WTC11 (cell line): ENCODE results near the gene PTGDR. TPM values are rescaled to one million over a fixed set of nuclear protein-coding genes. Genes with fewer than 3 reads are reported as not detected.

ENCODE experiments used
- ATAC-seq: fragments of 200-7000 bp; cut with Tn5 transposase; 2 replicates; pipeline ENCODE4 v1.10.0; 2021; ENCODE audit warnings: mild to moderate bottlenecking, moderate library complexity
- CTCF ChIA-PET: fragments of 300-600 bp; sonication (Branson Sonifier 250); formaldehyde crosslinking; loops from one replicate; lab custom pipeline; 2021; ENCODE audit warnings: antibody characterized with exemption; lab: Charles Lee
- POLR2A ChIA-PET: fragments of 350-600 bp; sonication (Branson Sonifier 250); formaldehyde crosslinking; loops from one replicate; lab custom pipeline; 2021; ENCODE audit warnings: antibody characterized with exemption; lab: Charles Lee
- DNase-seq: peaks from one replicate; pipeline ENCODE4 v3.0.0; 2021; ENCODE audit warnings: low spot score
- H3K27ac Mint-ChIP-seq: 2 replicates; pipeline ENCODE4 v1.8.0; 2021; ENCODE audit warnings: mixed read lengths
- H3K27me3 Mint-ChIP-seq: 2 replicates; pipeline ENCODE4 v1.8.0; 2021; ENCODE audit warnings: low read depth, mild to moderate bottlenecking, moderate library complexity, mixed read lengths
- H3K36me3 Mint-ChIP-seq: 2 replicates; pipeline ENCODE4 v1.8.0; 2021; ENCODE audit warnings: mixed read lengths
- H3K4me1 Mint-ChIP-seq: 2 replicates; pipeline ENCODE4 v1.8.0; 2022; ENCODE audit warnings: mixed read lengths
- H3K4me3 Mint-ChIP-seq: 2 replicates; pipeline ENCODE4 v1.8.0; 2021; ENCODE audit warnings: mild to moderate bottlenecking, moderate library complexity, mixed read lengths
- H3K9me3 Mint-ChIP-seq: 2 replicates; pipeline ENCODE4 v1.8.0; 2021; ENCODE audit warnings: mixed read lengths
- CBFB ChIP-seq: sonication (generic); formaldehyde crosslinking; IDR thresholded peaks from 2 replicates; pipeline ENCODE4 v1.8.1; 2022; ENCODE audit warnings: mild to moderate bottlenecking, low read depth, missing genetic modification reagents
- ELF4 ChIP-seq: sonication (generic); formaldehyde crosslinking; IDR thresholded peaks from 2 replicates; pipeline ENCODE4 v1.8.1; 2022; ENCODE audit warnings: low read depth, mild to moderate bottlenecking, moderate library complexity, missing genetic modification reagents
- FOXJ3 ChIP-seq: sonication (generic); formaldehyde crosslinking; IDR thresholded peaks from 2 replicates; pipeline ENCODE4 v1.9.0; 2021; ENCODE audit warnings: missing genetic modification reagents, mild to moderate bottlenecking, borderline replicate concordance
- FOXP4 ChIP-seq: sonication (generic); formaldehyde crosslinking; IDR thresholded peaks from 2 replicates; pipeline ENCODE4 v1.8.0; 2022; ENCODE audit warnings: mild to moderate bottlenecking, missing genetic modification reagents
- NFE2L1 ChIP-seq: sonication (generic); formaldehyde crosslinking; IDR thresholded peaks from 2 replicates; pipeline ENCODE4 v1.8.1; 2023; ENCODE audit warnings: missing genetic modification reagents
- OVOL2 ChIP-seq: fragments of 250-450 bp; sonication (Bioruptor Pico); IDR thresholded peaks from 2 replicates; pipeline ENCODE4 v1.9.0; 2021; ENCODE audit warnings: mild to moderate bottlenecking, borderline replicate concordance
- SOX15 ChIP-seq: fragments of 250-450 bp; sonication (Bioruptor Pico); IDR thresholded peaks from 2 replicates; pipeline ENCODE4 v1.9.0; 2021; ENCODE audit warnings: mild to moderate bottlenecking
- TEAD1 ChIP-seq: sonication (generic); formaldehyde crosslinking; IDR thresholded peaks from 2 replicates; pipeline ENCODE4 v1.8.0; 2022; ENCODE audit warnings: mild to moderate bottlenecking, missing genetic modification reagents
- ZNF263 ChIP-seq: sonication (generic); formaldehyde crosslinking; IDR thresholded peaks from 2 replicates; pipeline ENCODE4 v1.8.1; 2022; ENCODE audit warnings: low read depth, mild to moderate bottlenecking, moderate library complexity, missing genetic modification reagents
- ZNF423 ChIP-seq: fragments of 250-450 bp; sonication (Bioruptor Pico); IDR thresholded peaks from 2 replicates; pipeline ENCODE4 v2.1.2; 2022; ENCODE audit warnings: mild to moderate bottlenecking, moderate library complexity
- ZNF671 ChIP-seq: fragments of 250-450 bp; sonication (Bioruptor Pico); IDR thresholded peaks from 2 replicates; pipeline ENCODE4 v1.8.0; 2021; ENCODE audit warnings: mild to moderate bottlenecking
- total RNA-seq: library from RNA; stranded (reverse); gene quantifications from 3 replicates; pipeline ENCODE4 v1.2.3, GENCODE V29; 2021
- TF ChIP-seq, protein P1 (sequence below): fragments of 250-450 bp; sonication (Bioruptor Pico); IDR thresholded peaks from 2 replicates; pipeline ENCODE4 v1.8.0; 2021; ENCODE audit warnings: mild to moderate bottlenecking
- TF ChIP-seq, protein P2 (sequence below): fragments of 250-450 bp; sonication (Bioruptor Pico); IDR thresholded peaks from 2 replicates; pipeline ENCODE4 v1.9.0; 2021; ENCODE audit warnings: mild to moderate bottlenecking
- TF ChIP-seq, protein P3 (sequence below): fragments of 250-450 bp; sonication (Bioruptor Pico); IDR thresholded peaks from 2 replicates; pipeline ENCODE4 v1.9.0; 2021; ENCODE audit warnings: mild to moderate bottlenecking, borderline replicate concordance
- TF ChIP-seq, protein P4 (sequence below): sonication (generic); formaldehyde crosslinking; IDR thresholded peaks from 2 replicates; pipeline ENCODE4 v1.8.0; 2022; ENCODE audit warnings: mild to moderate bottlenecking, missing genetic modification reagents
- TF ChIP-seq, protein P5 (sequence below): fragments of 250-450 bp; sonication (Bioruptor Pico); IDR thresholded peaks from 2 replicates; pipeline ENCODE4 v2.1.2; 2022; ENCODE audit warnings: mild to moderate bottlenecking, moderate library complexity
- TF ChIP-seq, protein P6 (sequence below): sonication (generic); formaldehyde crosslinking; IDR thresholded peaks from 2 replicates; pipeline ENCODE4 v1.8.1; 2023; ENCODE audit warnings: mild to moderate bottlenecking, missing genetic modification reagents, moderate library complexity
- TF ChIP-seq, protein P7 (sequence below): sonication (generic); formaldehyde crosslinking; IDR thresholded peaks from 2 replicates; pipeline ENCODE4 v1.8.1; 2022; ENCODE audit warnings: mild to moderate bottlenecking, moderate library complexity, missing genetic modification reagents
- TF ChIP-seq, protein P8 (sequence below): sonication (generic); formaldehyde crosslinking; IDR thresholded peaks from 2 replicates; pipeline ENCODE4 v1.8.0; 2023; ENCODE audit warnings: missing genetic modification reagents, mild to moderate bottlenecking, borderline replicate concordance

Gene PTGDR
- total RNA-seq, 1 experiment from 2014 or later: 0.24 TPM

- DNase-seq: no peak
- Mint-ChIP-seq H3K9me3 (no peaks in the 10 kb centered on the region), H3K4me1 (0 out of 2 replicates have a peak, but pooled peaks cover 3% of the 10 kb centered on the region), H3K36me3 (no peaks in the 10 kb centered on the region), H3K4me3 (no peak overlapping the region), H3K27ac (no peak overlapping the region), H3K27me3 (peaks cover under 1% of the 10 kb centered on the region; the same call in 1 of the 2 replicates)
- no peak for TF ChIP-seq ZNF263 (CRISPR knock-in tag)
- TF ChIP-seq, protein P1, sequence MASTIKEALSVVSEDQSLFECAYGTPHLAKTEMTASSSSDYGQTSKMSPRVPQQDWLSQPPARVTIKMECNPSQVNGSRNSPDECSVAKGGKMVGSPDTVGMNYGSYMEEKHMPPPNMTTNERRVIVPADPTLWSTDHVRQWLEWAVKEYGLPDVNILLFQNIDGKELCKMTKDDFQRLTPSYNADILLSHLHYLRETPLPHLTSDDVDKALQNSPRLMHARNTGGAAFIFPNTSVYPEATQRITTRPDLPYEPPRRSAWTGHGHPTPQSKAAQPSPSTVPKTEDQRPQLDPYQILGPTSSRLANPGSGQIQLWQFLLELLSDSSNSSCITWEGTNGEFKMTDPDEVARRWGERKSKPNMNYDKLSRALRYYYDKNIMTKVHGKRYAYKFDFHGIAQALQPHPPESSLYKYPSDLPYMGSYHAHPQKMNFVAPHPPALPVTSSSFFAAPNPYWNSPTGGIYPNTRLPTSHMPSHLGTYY (CRISPR knock-in tag): no peak
- TF ChIP-seq, protein P2, sequence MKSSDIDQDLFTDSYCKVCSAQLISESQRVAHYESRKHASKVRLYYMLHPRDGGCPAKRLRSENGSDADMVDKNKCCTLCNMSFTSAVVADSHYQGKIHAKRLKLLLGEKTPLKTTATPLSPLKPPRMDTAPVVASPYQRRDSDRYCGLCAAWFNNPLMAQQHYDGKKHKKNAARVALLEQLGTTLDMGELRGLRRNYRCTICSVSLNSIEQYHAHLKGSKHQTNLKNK: no peak
- TF ChIP-seq CBFB (CRISPR knock-in tag): no peak
- TF ChIP-seq, protein P3, sequence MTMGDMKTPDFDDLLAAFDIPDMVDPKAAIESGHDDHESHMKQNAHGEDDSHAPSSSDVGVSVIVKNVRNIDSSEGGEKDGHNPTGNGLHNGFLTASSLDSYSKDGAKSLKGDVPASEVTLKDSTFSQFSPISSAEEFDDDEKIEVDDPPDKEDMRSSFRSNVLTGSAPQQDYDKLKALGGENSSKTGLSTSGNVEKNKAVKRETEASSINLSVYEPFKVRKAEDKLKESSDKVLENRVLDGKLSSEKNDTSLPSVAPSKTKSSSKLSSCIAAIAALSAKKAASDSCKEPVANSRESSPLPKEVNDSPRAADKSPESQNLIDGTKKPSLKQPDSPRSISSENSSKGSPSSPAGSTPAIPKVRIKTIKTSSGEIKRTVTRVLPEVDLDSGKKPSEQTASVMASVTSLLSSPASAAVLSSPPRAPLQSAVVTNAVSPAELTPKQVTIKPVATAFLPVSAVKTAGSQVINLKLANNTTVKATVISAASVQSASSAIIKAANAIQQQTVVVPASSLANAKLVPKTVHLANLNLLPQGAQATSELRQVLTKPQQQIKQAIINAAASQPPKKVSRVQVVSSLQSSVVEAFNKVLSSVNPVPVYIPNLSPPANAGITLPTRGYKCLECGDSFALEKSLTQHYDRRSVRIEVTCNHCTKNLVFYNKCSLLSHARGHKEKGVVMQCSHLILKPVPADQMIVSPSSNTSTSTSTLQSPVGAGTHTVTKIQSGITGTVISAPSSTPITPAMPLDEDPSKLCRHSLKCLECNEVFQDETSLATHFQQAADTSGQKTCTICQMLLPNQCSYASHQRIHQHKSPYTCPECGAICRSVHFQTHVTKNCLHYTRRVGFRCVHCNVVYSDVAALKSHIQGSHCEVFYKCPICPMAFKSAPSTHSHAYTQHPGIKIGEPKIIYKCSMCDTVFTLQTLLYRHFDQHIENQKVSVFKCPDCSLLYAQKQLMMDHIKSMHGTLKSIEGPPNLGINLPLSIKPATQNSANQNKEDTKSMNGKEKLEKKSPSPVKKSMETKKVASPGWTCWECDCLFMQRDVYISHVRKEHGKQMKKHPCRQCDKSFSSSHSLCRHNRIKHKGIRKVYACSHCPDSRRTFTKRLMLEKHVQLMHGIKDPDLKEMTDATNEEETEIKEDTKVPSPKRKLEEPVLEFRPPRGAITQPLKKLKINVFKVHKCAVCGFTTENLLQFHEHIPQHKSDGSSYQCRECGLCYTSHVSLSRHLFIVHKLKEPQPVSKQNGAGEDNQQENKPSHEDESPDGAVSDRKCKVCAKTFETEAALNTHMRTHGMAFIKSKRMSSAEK (CRISPR knock-in tag): no peak
- no peak for TF ChIP-seq FOXP4 (CRISPR knock-in tag)
- no peak for TF ChIP-seq ZNF423 (CRISPR knock-in tag)
- TF ChIP-seq, protein P4, sequence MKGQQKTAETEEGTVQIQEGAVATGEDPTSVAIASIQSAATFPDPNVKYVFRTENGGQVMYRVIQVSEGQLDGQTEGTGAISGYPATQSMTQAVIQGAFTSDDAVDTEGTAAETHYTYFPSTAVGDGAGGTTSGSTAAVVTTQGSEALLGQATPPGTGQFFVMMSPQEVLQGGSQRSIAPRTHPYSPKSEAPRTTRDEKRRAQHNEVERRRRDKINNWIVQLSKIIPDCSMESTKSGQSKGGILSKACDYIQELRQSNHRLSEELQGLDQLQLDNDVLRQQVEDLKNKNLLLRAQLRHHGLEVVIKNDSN (CRISPR knock-in tag): no peak
- no peak for TF ChIP-seq TEAD1 (CRISPR knock-in tag)
- TF ChIP-seq OVOL2: no peak
- TF ChIP-seq ELF4: no peak
- TF ChIP-seq ZNF671 (CRISPR knock-in tag): no peak
- TF ChIP-seq, protein P5, sequence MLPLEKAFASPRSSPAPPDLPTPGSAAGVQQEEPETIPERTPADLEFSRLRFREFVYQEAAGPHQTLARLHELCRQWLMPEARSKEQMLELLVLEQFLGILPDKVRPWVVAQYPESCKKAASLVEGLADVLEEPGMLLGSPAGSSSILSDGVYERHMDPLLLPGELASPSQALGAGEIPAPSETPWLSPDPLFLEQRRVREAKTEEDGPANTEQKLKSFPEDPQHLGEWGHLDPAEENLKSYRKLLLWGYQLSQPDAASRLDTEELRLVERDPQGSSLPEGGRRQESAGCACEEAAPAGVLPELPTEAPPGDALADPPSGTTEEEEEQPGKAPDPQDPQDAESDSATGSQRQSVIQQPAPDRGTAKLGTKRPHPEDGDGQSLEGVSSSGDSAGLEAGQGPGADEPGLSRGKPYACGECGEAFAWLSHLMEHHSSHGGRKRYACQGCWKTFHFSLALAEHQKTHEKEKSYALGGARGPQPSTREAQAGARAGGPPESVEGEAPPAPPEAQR (CRISPR knock-in tag): no peak
- TF ChIP-seq, protein P6, sequence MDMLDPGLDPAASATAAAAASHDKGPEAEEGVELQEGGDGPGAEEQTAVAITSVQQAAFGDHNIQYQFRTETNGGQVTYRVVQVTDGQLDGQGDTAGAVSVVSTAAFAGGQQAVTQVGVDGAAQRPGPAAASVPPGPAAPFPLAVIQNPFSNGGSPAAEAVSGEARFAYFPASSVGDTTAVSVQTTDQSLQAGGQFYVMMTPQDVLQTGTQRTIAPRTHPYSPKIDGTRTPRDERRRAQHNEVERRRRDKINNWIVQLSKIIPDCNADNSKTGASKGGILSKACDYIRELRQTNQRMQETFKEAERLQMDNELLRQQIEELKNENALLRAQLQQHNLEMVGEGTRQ (CRISPR knock-in tag): no peak
- TF ChIP-seq, protein P7, sequence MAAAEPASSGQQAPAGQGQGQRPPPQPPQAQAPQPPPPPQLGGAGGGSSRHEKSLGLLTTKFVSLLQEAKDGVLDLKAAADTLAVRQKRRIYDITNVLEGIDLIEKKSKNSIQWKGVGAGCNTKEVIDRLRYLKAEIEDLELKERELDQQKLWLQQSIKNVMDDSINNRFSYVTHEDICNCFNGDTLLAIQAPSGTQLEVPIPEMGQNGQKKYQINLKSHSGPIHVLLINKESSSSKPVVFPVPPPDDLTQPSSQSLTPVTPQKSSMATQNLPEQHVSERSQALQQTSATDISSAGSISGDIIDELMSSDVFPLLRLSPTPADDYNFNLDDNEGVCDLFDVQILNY (CRISPR knock-in tag): no peak
- no peak for TF ChIP-seq SOX15 (CRISPR knock-in tag)
- TF ChIP-seq, protein P8, sequence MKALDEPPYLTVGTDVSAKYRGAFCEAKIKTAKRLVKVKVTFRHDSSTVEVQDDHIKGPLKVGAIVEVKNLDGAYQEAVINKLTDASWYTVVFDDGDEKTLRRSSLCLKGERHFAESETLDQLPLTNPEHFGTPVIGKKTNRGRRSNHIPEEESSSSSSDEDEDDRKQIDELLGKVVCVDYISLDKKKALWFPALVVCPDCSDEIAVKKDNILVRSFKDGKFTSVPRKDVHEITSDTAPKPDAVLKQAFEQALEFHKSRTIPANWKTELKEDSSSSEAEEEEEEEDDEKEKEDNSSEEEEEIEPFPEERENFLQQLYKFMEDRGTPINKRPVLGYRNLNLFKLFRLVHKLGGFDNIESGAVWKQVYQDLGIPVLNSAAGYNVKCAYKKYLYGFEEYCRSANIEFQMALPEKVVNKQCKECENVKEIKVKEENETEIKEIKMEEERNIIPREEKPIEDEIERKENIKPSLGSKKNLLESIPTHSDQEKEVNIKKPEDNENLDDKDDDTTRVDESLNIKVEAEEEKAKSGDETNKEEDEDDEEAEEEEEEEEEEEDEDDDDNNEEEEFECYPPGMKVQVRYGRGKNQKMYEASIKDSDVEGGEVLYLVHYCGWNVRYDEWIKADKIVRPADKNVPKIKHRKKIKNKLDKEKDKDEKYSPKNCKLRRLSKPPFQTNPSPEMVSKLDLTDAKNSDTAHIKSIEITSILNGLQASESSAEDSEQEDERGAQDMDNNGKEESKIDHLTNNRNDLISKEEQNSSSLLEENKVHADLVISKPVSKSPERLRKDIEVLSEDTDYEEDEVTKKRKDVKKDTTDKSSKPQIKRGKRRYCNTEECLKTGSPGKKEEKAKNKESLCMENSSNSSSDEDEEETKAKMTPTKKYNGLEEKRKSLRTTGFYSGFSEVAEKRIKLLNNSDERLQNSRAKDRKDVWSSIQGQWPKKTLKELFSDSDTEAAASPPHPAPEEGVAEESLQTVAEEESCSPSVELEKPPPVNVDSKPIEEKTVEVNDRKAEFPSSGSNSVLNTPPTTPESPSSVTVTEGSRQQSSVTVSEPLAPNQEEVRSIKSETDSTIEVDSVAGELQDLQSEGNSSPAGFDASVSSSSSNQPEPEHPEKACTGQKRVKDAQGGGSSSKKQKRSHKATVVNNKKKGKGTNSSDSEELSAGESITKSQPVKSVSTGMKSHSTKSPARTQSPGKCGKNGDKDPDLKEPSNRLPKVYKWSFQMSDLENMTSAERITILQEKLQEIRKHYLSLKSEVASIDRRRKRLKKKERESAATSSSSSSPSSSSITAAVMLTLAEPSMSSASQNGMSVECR (CRISPR knock-in tag): no peak
- TF ChIP-seq NFE2L1 (CRISPR knock-in tag): no peak
- TF ChIP-seq FOXJ3: no peak
- no peak for ATAC-seq
- CTCF ChIA-PET: no interaction called here
- POLR2A ChIA-PET: no interaction called here
Measured at GRCh38 chr14:52296378-52296777, 28.9 kb downstream of the PTGDR start.
